CD14-positive monocyte (primary cell): Measurements from ENCODE around the gene CCDC88C. TPM values are rescaled to one million over a fixed set of nuclear protein-coding genes. Genes with fewer than 3 reads are reported as not detected.

Experiments used
- DNase-seq, 3 donors: peaks; one replicate each; pipeline ENCODE4 v3.0.0-alpha.2; 2011 to 2022
- H2AFZ ChIP-seq: 2 replicates; pipeline ENCODE4 v1.6.0; 2012; ENCODE audit warnings: mild to moderate bottlenecking, low read depth, low read length, inconsistent platforms; ENCODE audit not compliant: insufficient read depth, poor library complexity, severe bottlenecking
- H3K27ac ChIP-seq, 2 donors: 1 replicate in 1 of 2; 2 replicates in 1 of 2; pipeline ENCODE4 v1.5.1; 2012 to 2013; ENCODE audit warnings: low read length in 2 of 2, control low read depth in 1 of 2, inconsistent platforms in 1 of 2, low read depth in 1 of 2, mild to moderate bottlenecking in 1 of 2
- H3K27me3 ChIP-seq, 2 donors: one replicate each; pipeline versions ENCODE4 v1.6.0 to v1.6.1; 2011 to 2013; ENCODE audit warnings: low read length in 2 of 2; ENCODE audit not compliant: control insufficient read depth in 2 of 2, insufficient read depth in 2 of 2
- H3K36me3 ChIP-seq, 2 donors: replicated peaks in 1 of 2; 1 replicate in 1 of 2; 2 replicates in 1 of 2; pipeline versions ENCODE4 v1.5.1 to v1.6.1; 2012 to 2013; ENCODE audit warnings: low read length in 2 of 2, control low read depth in 1 of 2, inconsistent platforms in 1 of 2, mild to moderate bottlenecking in 1 of 2; ENCODE audit not compliant: insufficient read depth in 2 of 2, control insufficient read depth in 1 of 2
- H3K4me1 ChIP-seq, 2 donors: 1 replicate in 1 of 2; 2 replicates in 1 of 2; pipeline versions ENCODE4 v1.5.1 to v1.6.1; 2012 to 2013; ENCODE audit warnings: low read length in 2 of 2, control low read depth in 1 of 2, inconsistent platforms in 1 of 2, mild to moderate bottlenecking in 1 of 2, moderate library complexity in 1 of 2; ENCODE audit not compliant: insufficient read depth in 2 of 2, control insufficient read depth in 1 of 2
- H3K4me2 ChIP-seq: replicated peaks from 2 replicates; pipeline ENCODE3; 2012; ENCODE audit warnings: low read length, moderate library complexity, mild to moderate bottlenecking; ENCODE audit not compliant: poor library complexity, severe bottlenecking; ENCODE audit errors: extremely low read depth
- H3K4me3 ChIP-seq, 3 experiments: fragments of 200-600 bp in 1 of 3; sonication (generic) in 1 of 3; replicated peaks in 1 of 3; 1 replicate in 2 of 3; 2 replicates in 1 of 3; pipeline ENCODE4 v1.5.1; 2011 to 2013; ENCODE audit warnings: low read length in 3 of 3, mild to moderate bottlenecking in 3 of 3, control low read depth in 2 of 3, low read depth in 2 of 3, inconsistent platforms in 1 of 3, moderate library complexity in 1 of 3
- H3K79me2 ChIP-seq: 2 replicates; pipeline ENCODE4 v1.6.0; 2012; ENCODE audit warnings: mild to moderate bottlenecking, control low read depth, inconsistent platforms, low read length, moderate library complexity; ENCODE audit not compliant: insufficient read depth
- H3K9ac ChIP-seq: 2 replicates; pipeline ENCODE4 v1.6.0; 2017; ENCODE audit warnings: low read length, mild to moderate bottlenecking; ENCODE audit not compliant: insufficient read depth, poor library complexity, severe bottlenecking
- H3K9me3 ChIP-seq, 2 donors: replicated peaks in 1 of 2; 1 replicate in 1 of 2; 2 replicates in 1 of 2; pipeline versions ENCODE4 v1.5.1 to v1.6.1; 2012 to 2013; ENCODE audit warnings: low read length in 2 of 2, control low read depth in 1 of 2; ENCODE audit not compliant: control insufficient read depth in 1 of 2, insufficient read depth in 1 of 2
- H4K20me1 ChIP-seq: 2 replicates; pipeline ENCODE4 v1.6.0; 2012; ENCODE audit warnings: mild to moderate bottlenecking, low read length, control low read depth, moderate library complexity; ENCODE audit not compliant: insufficient read depth
- H3K27ac Mint-ChIP-seq, 7 donors: one replicate each; pipeline ENCODE4 v1.8.0; 2020; ENCODE audit warnings: mild to moderate bottlenecking in 7 of 7, mixed read lengths in 7 of 7, moderate library complexity in 6 of 7, inconsistent platforms in 2 of 7
- H3K27me3 Mint-ChIP-seq, 3 donors: one replicate each; pipeline ENCODE4 v1.8.0; 2021 to 2022; ENCODE audit warnings: low read depth in 3 of 3, mild to moderate bottlenecking in 3 of 3, mixed read lengths in 3 of 3, moderate library complexity in 3 of 3, inconsistent platforms in 1 of 3
- H3K36me3 Mint-ChIP-seq, 2 donors: one replicate each; pipeline ENCODE4 v1.8.0; 2020; ENCODE audit warnings: mixed read lengths in 2 of 2, inconsistent platforms in 1 of 2, mild to moderate bottlenecking in 1 of 2
- H3K4me1 Mint-ChIP-seq: one replicate; pipeline ENCODE4 v1.8.0; 2020; ENCODE audit warnings: mild to moderate bottlenecking, mixed read lengths
- H3K4me3 Mint-ChIP-seq, 2 donors: one replicate each; pipeline ENCODE4 v1.8.0; 2020; ENCODE audit warnings: mild to moderate bottlenecking in 2 of 2, mixed read lengths in 2 of 2, moderate library complexity in 1 of 2
- H3K9me3 Mint-ChIP-seq, 7 donors: one replicate each; pipeline ENCODE4 v1.8.0; 2020 to 2022; ENCODE audit warnings: mixed read lengths in 7 of 7, mild to moderate bottlenecking in 6 of 7, moderate library complexity in 6 of 7, inconsistent platforms in 2 of 7
- CTCF ChIP-seq: fragments of 200-600 bp; IDR thresholded peaks from one replicate; pipeline ENCODE4 v1.8.0; 2022; ENCODE audit warnings: antibody characterized with exemption, mild to moderate bottlenecking
- WGBS: methylation state at CpG from one replicate; pipeline ENCODE4 v1.1.5; 2013; ENCODE audit warnings: missing lambda C conversion rate; ENCODE audit not compliant: insufficient coverage; 5-methylcytosine and 5-hydroxymethylcytosine counted together
- intact Hi-C, 2 donors: fragments of 100-400 bp; cut with micrococcal nuclease; formaldehyde crosslinking; loops; one replicate each; pipeline versions ENCODE4 v1.15.0 to v1.15.1; 2023
- polyA plus RNA-seq, 3 donors: library from polyadenylated mRNA; depleted of rRNA in 1 of 3; unstranded in 2 of 3; stranded (reverse) in 1 of 3; fragments of 300-500 nt in 2 of 3; fragments of >200 nt in 1 of 3; fragmentation: Illumina TruSeq in 2 of 3; gene quantifications; 1 replicate in 2 of 3; 2 replicates in 1 of 3; pipeline ENCODE4 v1.2.3, GENCODE V29; 2012 to 2021

CCDC88C gene
- polyA plus RNA-seq, 3 donors: 11.6 to 69.7 (median 12.3) TPM

- Histone ChIP-seq H3K9me3 (no peaks in the 10 kb centered on the region), H3K4me3 (no peak overlapping the region), H2AFZ (no peak overlapping the region), H3K9ac (no peak overlapping the region), H3K27me3 (peaks cover 4 to 41% of the 10 kb centered on the region in 2 donors), H4K20me1 (no peaks in the 10 kb centered on the region), H3K36me3 (no peaks in the 10 kb centered on the region), H3K79me2 (no peaks in the 10 kb centered on the region), H3K27ac (no peak overlapping the region), H3K4me1 (peaks cover 11 to 16% of the 10 kb centered on the region in 2 donors), H3K4me2 (no peak overlapping the region)
- DNase-seq: no peak
- peaks cover 0 to 4% of the 10 kb centered on the region in 2 donors for H3K36me3 Mint-ChIP-seq
- TF ChIP-seq CTCF: no peak
- H3K4me3 Mint-ChIP-seq: no peak overlapping the region
- H3K9me3 Mint-ChIP-seq: peaks cover 0 to 7% (median 2%) of the 10 kb centered on the region in 7 donors
- peaks cover 18% of the 10 kb centered on the region for H3K4me1 Mint-ChIP-seq
- WGBS: 100% methylated on average over 1 of the region's 1 CpG
- peaks cover 29 to 55% (median 40%) of the 10 kb centered on the region in 3 donors for H3K27me3 Mint-ChIP-seq
- intact Hi-C loops: no loop called here
- no peak overlapping the region for H3K27ac Mint-ChIP-seq
These were observed 161.0 kb downstream of the CCDC88C start for GRCh38 chr14:91256661-91257060.

GRCh38 chr14:91255026-91255695 lies 162.5 kb downstream of the CCDC88C start:
- Histone ChIP-seq H3K4me3 (no peak overlapping the region), H3K36me3 (no peaks in the 10 kb centered on the region), H3K79me2 (no peaks in the 10 kb centered on the region), H3K4me2 (no peak overlapping the region), H4K20me1 (no peaks in the 10 kb centered on the region), H3K9me3 (no peaks in the 10 kb centered on the region), H3K9ac (no peak overlapping the region), H2AFZ (no peak overlapping the region), H3K4me1 (peaks cover 18 to 24% of the 10 kb centered on the region in 2 donors), H3K27ac (no peak overlapping the region), H3K27me3 (peaks cover 4 to 41% of the 10 kb centered on the region in 2 donors)
- WGBS: 100% methylated on average over 2 of the region's 9 CpGs
- H3K4me3 Mint-ChIP-seq: peak overlapping the region in 1 of 2 donors; percentile 46
- intact Hi-C loops: no loop called here
- H3K4me1 Mint-ChIP-seq: peaks cover 24% of the 10 kb centered on the region
- H3K27me3 Mint-ChIP-seq: peaks cover 31 to 55% (median 42%) of the 10 kb centered on the region in 3 donors
- no peak for DNase-seq
- H3K27ac Mint-ChIP-seq: peak overlapping the region in 1 of 7 donors; percentile 57
- H3K36me3 Mint-ChIP-seq: peaks cover 0 to 4% of the 10 kb centered on the region in 2 donors
- no peak for TF ChIP-seq CTCF
- peaks cover 0 to 3% (median 0%) of the 10 kb centered on the region in 7 donors for H3K9me3 Mint-ChIP-seq
